Activated CD4-positive, alpha-beta T cell treated with anti-CD3 and anti-CD28 coated beads, Interleukin-2, Interleukin-4, amounts not matched to agents 100 ng/mL and 50 ng/mL, durations not matched to agents 16 hours and 8 hours (primary cell): Measurements from ENCODE around the gene LRP1.

ENCODE experiments used
- DNase-seq: peaks from one replicate; pipeline ENCODE4 v3.0.0-alpha.2; 2020; ENCODE audit warnings: low spot score

LRP1 gene

GRCh38 chr12:57213058-57213715, 84.9 kb downstream of the LRP1 start:
- peak; percentile 84 for DNase-seq

- no peak for DNase-seq
These were observed 85.6 kb downstream of the LRP1 start for GRCh38 chr12:57213763-57214397.

GRCh38 chr12:57214398-57214781, 86.1 kb downstream of the LRP1 start:
- DNase-seq, result peak; percentile 67

GRCh38 chr12:57215065-57215464, 86.8 kb downstream of the LRP1 start:
- no peak for DNase-seq

GRCh38 chr12:57215668-57216013, 87.4 kb downstream of the LRP1 start:
- DNase-seq, result peak; percentile 58

- DNase-seq, result no peak
These were observed 88.0 kb downstream of the LRP1 start, which contains the start of gene NXPH4 for GRCh38 chr12:57216014-57216911. Gene NXPH4, plus strand, starts transcription at chr12:57216794. Its CDS starts 176 bp downstream, at chr12:57216970.

GRCh38 chr12:57216921-57217879, 88.9 kb downstream of the LRP1 start:
- DNase-seq, result no peak

- no peak for DNase-seq
These were observed 90.0 kb downstream of the LRP1 start for GRCh38 chr12:57218030-57218853.

GRCh38 chr12:57219205-57219992, 91.1 kb downstream of the LRP1 start:
- no peak for DNase-seq

GRCh38 chr12:57219993-57220754, 91.9 kb downstream of the LRP1 start:
- DNase-seq, result no peak

GRCh38 chr12:57220770-57221168, 92.5 kb downstream of the LRP1 start:
- DNase-seq, result no peak

GRCh38 chr12:57221169-57221917, 93.1 kb downstream of the LRP1 start:
- no peak for DNase-seq

- no peak for DNase-seq
These were observed 94.3 kb downstream of the LRP1 start for GRCh38 chr12:57222286-57223190.

GRCh38 chr12:57223191-57224165, 95.2 kb downstream of the LRP1 start:
- no peak for DNase-seq

GRCh38 chr12:57224278-57224972, 96.1 kb downstream of the LRP1 start:
- no peak for DNase-seq
